HG02943 (cell line): ENCODE data around the gene ROR2.

Experiments
- ATAC-seq: cut with Tn5 transposase; IDR thresholded peaks from one replicate; pipeline ENCODE4 v1.9.1; 2021; ENCODE audit warnings: mild to moderate bottlenecking, low read depth, moderate library complexity; ENCODE audit not compliant: unreplicated experiment

The ROR2 gene

DNA sequence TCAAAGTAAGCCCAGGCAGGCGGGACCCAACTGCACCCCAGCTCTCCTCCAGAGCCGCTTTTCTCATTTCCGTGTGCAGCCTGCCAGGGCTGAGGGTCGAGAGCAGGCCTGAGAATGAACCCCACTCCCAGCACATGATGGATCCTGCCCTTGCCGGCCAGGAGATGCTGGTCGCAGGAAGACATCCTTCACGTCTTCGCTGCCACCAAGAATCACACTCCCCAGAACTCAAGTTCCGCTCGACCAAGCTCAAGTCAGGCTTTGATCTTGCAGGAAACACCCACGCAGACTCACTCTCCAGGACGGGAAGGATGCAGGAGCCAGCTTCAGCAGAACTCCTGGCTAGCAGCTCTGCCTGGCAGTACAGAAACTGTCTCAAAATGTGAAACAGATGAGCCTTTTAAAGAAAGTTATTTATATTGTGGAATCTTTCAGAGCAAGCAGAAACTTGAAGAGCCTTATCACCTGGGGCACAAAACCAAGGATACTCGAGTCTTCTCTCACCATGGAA, 102.4 kb downstream of the ROR2 start:
- ATAC-seq, result no peak

DNA sequence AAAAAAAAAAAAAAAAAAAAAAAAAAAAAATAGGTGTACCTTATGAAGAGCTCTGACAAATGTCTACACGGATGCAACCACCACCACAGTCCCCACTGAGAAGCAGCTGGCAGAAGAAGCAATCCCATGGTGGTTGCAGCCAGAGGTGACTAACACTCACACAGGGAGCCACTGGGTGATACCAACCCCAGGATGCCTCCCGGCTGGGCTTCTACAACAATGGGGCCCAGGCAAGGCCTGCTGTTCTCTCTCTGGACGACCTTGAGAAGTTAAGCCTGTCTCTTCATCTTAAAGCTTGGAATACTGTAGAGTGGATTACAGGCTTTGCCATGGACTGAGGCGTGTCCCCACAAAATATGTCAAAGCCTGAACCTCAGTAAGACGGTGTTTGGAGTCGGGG, 104.1 kb downstream of the ROR2 start:
- ATAC-seq, result no peak

- ATAC-seq, result no peak
These were observed 105.2 kb downstream of the ROR2 start for GRCh38 chr9:91844701-91845291.

DNA sequence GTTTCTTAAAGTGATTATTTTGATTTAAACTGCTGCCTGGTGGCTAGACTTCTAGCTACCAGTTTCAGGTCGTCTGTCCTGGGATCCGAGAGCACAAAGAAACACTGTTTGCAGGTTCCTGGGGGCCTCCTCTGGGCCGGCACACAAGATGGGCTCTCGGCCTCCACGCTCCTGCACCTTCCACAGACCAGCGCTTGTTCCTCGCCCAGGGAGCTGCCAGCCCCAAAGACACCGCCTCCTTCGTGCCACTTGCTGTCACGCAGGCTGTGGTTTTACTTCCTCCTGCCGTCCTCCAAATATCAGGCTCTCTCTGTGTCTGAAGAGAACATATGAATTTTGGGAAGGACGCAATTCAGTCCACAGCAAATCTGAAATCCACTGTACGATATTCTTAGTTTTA, 105.8 kb downstream of the ROR2 start:
- ATAC-seq, result no peak

DNA sequence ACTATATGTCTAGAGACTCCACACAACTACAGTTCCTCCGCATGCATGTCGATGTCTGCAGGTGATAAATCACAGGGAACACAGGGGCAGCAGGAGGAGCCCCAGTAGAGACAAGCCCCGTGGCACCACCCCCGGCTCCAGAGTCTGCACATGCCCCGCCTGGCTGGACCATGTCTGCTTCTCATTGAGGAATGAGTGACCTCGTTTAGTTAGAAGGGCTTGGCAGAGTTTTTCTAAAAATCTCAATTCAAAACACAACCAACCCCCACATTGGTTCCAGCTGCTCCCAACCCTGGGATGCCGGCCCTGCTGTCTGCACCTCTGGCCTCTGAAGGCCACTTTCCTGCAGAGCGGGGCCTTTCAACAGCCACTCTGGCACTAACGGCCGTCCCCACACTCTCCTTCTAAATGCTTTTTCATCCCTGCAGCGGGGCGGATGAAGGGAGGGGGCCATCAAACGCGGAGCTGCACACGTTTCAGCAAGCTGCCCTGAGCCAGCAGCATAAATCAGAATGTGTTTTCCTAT, 106.3 kb downstream of the ROR2 start:
- ATAC-seq, result no peak

- no peak for ATAC-seq
These were observed 106.9 kb downstream of the ROR2 start for GRCh38 chr9:91843093-91843492.

- no peak for ATAC-seq
These were observed 107.5 kb downstream of the ROR2 start for GRCh38 chr9:91842358-91843049.

DNA sequence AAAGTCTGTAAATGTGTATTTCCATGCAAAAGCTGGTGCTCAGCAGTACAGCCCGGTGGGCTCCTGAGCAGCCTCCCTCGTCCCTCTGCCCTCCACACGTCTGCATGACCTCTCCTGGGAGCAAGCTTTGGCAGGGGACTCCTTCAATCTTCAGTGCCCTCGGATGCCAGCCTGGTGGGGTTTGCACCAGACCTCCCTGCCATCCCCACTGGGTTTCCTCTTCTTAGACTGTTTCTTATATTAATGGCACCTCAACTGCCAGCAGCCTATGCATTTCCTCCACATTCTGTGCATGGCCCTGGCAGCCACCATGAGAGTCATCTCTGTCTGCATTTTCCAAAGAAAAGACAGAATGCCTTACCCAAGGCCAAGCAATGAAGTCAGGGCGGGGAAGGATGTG, 108.4 kb downstream of the ROR2 start:
- ATAC-seq, result no peak

GRCh38 chr9:91840882-91841281, 109.1 kb downstream of the ROR2 start:
- ATAC-seq, result no peak

DNA sequence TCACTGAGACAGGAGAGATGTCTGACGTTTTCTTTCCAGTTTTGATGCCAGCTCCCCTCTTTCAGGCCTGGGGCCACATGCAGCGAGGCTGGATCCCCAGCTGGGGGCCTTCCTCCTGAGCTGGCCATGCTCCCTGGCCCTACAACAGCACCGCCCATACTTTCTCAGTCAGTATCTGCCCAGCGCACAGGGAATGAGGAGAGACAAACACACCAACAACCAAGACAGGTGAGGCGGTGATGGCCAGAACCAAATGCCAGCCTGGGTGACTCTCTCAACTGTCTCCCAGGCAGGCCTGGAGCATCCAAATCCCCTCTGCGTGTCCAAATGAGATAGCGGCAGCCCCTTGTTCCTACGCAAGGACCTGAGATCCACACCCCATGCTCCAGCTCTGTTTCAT, 109.6 kb downstream of the ROR2 start:
- no peak for ATAC-seq

GRCh38 chr9:91839926-91840465, 110.0 kb downstream of the ROR2 start:
- ATAC-seq, result no peak

DNA sequence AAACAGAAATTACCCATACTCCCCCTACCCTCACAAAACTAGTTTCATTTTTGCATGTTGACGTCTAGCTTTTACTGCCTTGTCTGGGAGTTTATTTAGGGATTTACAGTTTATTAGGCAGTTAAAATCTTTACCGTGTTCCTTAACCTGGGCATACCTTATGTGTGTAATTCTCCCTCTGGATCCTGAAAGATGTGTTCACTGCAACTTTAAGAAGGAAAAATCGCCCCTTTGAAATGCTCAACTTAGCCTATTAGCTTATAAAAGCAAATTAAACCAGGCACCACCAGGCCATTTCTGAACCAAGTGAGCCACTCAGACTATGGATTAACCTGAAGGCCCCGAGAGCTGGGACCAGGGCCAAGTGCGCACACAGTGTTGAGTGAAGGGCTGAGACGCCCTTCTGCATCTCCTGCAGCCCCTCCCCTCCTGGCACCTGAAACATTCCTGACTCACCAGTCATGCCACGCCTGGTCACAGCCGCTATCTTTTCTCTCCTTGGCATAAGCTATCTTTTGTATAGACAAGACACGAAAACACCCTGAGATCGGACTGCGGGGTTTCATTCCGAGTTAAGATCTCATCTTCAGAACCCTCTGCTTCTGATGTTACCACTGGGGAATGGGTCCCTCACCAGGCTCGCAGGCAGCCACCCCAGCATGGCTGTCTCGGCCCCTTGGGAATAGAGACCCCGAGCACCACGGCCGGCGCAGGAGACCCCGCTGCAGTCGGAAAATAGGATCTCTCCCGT, 111.9 kb downstream of the ROR2 start:
- no peak for ATAC-seq

DNA sequence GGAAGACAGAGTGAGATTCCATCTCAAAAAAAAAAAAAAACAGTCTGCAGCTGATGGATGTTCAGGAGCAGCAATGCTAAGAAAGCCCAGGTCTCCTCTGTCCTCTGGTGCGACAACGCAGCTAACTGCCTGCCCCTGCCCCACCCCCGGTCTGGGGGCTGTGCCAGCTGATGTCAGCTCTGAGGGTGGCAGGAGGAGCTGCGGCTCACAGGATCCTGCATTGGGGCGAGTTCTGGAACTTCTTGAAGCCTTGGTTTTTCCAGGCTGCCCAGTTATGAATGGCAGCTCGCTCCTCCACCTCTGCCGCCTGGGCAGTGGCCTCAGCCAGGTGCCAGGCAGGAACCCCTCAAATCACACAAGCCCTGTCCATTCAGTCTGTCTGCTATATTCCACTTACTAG, 113.5 kb downstream of the ROR2 start:
- no peak for ATAC-seq

DNA sequence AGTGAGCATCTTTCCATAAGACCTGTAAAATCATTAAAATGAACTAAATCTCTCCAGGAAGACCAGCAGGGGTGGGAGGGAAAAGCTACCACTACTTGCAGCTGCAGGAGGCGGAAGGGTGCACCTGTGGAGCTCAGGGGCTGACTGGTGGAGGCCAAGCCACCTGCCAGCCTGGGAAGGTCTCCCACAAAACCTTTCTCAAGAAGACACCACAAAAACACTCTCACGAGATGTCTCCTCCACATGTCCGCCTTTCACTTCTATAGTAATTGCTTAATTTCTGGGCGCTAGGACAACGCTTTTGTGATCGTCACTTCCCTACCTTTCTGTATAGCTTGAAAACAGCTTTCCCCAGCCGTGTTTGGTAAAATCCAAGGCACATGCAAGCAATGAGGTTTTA, 114.4 kb downstream of the ROR2 start:
- ATAC-seq, result no peak

GRCh38 chr9:91835216-91835615, 114.8 kb downstream of the ROR2 start:
- no peak for ATAC-seq

DNA sequence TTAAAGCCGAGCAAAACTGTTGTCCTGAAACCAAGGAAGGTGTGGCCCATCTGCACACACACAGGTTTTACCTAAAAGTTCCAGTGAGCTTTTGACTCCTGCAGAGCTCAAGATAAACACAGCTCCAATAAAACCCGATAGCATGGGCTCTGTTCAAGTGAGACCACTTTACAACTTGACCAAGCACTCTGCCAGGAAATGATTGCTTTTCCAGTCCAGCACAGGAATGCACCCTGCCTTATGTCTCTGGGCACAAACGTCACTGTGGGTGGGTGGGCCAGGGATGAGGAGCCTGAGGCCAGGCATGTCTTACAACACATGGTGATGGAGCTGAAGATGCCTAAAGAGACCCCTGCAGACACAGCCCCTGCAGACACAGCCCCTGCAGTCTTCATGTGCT, 115.3 kb downstream of the ROR2 start:
- no peak for ATAC-seq

- ATAC-seq, result no peak
These were observed 116.2 kb downstream of the ROR2 start for GRCh38 chr9:91833878-91834255.

DNA sequence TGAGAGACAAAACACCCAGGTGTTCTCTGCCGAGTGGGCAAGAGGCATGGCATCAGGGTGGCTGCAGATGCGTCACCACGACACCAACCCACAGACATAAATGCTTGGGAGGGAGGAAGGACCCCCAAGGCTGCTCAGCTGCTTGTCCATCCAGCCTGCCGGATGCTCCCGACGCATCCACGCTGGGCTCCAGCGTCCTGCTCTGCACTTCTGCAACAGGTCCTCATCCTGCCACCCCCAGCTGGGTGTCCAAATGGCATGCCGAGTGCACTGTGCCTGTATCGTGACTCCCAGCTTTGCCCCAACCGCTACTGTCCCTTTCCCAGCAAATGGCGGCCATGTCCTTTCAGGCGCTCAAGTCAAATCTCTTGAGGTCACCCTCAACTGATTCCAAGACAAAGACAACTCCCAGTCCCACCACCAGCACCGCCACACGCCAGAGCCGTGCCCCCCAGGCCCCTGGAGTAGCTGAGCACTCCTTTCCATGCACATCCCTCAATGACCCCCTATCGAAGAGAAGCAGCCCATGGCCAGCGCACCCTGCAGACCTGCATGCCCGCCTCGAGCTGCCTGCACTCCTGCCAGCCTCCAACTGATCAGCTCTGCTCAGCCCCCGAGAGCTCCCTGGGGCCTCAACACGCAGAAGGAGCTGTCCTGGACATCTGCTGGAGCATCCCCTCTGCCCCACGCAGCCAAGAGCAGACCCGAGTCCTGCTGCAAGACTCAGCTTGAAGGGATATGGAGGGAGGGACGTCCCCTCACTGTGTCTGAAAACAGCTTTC, 116.7 kb downstream of the ROR2 start:
- ATAC-seq, result no peak

DNA sequence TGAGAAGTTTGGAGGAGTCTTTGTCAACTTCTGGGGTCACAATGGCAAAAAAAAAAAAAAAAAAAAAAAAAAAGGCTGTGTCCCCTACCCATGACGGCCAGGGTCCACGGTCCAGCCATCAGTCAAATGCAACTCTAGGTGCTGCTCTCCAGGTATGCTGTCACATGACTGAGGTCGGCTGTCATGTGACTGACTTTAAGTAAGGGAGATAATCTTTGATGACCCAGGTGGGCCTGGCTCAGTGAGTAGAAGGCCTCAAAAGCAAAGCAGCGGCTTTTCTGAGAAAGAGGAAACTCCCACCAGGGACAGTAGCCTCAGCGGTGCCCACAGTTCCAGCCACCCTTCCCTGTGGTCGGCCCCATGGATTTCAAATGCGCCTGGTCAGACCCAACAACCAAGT, 117.7 kb downstream of the ROR2 start:
- no peak for ATAC-seq

DNA sequence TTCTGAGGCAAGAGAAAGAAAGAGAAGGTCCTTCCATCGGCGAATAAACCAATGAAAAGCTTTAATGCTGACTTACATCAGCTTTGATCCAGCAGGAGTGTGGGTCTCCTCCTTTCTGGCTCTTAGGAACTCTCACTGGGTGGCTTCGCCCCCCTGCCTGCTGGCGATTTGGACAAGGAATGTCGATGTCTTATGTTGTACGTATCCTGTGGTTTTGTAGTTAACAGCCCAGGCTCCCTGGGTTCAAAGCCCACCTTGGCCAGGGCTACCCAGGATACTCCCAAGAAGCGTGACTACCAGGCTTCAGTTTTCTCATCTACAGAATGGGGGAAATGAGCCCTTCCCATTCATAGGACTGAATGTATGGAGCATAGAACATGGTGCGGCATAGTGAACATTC, 124.2 kb downstream of the ROR2 start:
- ATAC-seq, result no peak
